ENCODE data around the gene VIPR2. TPM values are rescaled to one million over a fixed set of nuclear protein-coding genes. Genes with fewer than 3 reads are reported as not detected.

Gene VIPR2
- 0.54 TPM for polyA plus RNA-seq (2012; ENCODE audit: insufficient read depth, insufficient read length, low read depth)

- Histone ChIP-seq H3K27me3 (peaks cover 34% of the 10 kb centered on the region), H3K4me3 (ENCODE audit: low read depth, low read length) (peak within 1 kb of the TSS; percentile 44), H3K36me3 (no peaks in the 10 kb centered on the region), H3K4me1 (no peaks in the 10 kb centered on the region), H3K9me3 (no peaks in the 10 kb centered on the region)
- no peak for DNase-seq
- TF ChIP-seq, protein P1, sequence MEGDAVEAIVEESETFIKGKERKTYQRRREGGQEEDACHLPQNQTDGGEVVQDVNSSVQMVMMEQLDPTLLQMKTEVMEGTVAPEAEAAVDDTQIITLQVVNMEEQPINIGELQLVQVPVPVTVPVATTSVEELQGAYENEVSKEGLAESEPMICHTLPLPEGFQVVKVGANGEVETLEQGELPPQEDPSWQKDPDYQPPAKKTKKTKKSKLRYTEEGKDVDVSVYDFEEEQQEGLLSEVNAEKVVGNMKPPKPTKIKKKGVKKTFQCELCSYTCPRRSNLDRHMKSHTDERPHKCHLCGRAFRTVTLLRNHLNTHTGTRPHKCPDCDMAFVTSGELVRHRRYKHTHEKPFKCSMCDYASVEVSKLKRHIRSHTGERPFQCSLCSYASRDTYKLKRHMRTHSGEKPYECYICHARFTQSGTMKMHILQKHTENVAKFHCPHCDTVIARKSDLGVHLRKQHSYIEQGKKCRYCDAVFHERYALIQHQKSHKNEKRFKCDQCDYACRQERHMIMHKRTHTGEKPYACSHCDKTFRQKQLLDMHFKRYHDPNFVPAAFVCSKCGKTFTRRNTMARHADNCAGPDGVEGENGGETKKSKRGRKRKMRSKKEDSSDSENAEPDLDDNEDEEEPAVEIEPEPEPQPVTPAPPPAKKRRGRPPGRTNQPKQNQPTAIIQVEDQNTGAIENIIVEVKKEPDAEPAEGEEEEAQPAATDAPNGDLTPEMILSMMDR (IDR thresholded peaks at IDR 0.05; ENCODE audit: low read depth, low read length): no peak
These were observed at the start of gene VIPR2 for GRCh38 chr7:159144758-159145489. Gene VIPR2, minus strand, starts transcription at chr7:159144867. Its CDS starts 96 bp downstream, at chr7:159144771.

DNA sequence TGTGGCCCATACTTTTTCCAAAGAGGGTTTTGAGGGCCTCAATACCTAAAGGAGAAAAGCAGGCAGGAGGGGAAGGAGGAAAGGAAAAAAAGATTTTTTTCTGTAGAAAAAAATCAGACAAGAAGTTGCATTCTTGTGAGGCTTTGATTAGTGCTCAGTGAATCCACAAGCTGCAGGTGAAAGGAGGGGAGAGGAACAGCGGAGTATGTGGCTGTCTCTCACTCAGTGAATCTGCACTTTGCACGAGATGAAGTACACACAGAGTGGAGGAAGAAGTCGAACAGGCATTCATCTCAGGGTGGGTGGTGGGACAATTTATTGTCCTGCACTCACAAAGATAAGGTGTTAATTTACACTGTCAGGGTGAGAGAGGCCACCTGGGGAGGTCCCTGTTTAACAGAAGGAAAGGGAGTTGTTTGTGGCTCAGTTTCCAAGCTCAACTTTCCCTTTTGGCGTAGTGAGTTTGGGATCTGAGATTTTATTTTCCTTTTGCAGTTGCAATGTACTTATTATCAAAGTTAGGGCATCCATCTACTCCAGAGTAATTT lies 49.0 kb upstream of the VIPR2 start:
- H3K27me3 ChIP-seq: no peaks in the 10 kb centered on the region
- H3K9me3 ChIP-seq: no peaks in the 10 kb centered on the region
- TF ChIP-seq, protein P1 (IDR thresholded peaks at IDR 0.05; ENCODE audit: low read depth, low read length): no peak
- DNase-seq: no peak
- H3K4me1 ChIP-seq: no peaks in the 10 kb centered on the region
- H3K36me3 ChIP-seq: no peaks in the 10 kb centered on the region
- no peak overlapping the region for H3K4me3 ChIP-seq (ENCODE audit: low read depth, low read length)

GRCh38 chr7:159192725-159193453 lies 48.2 kb upstream of the VIPR2 start:
- no peaks in the 10 kb centered on the region for H3K4me1 ChIP-seq
- H3K9me3 ChIP-seq: no peaks in the 10 kb centered on the region
- H3K4me3 ChIP-seq (ENCODE audit: low read depth, low read length): no peak overlapping the region
- H3K27me3 ChIP-seq: no peaks in the 10 kb centered on the region
- TF ChIP-seq, protein P1 (IDR thresholded peaks at IDR 0.05; ENCODE audit: low read depth, low read length): no peak
- H3K36me3 ChIP-seq: no peaks in the 10 kb centered on the region
- DNase-seq: no peak

- no peaks in the 10 kb centered on the region for H3K4me1 ChIP-seq
- H3K27me3 ChIP-seq: no peaks in the 10 kb centered on the region
- no peak for DNase-seq
- no peaks in the 10 kb centered on the region for H3K36me3 ChIP-seq
- TF ChIP-seq, protein P1 (IDR thresholded peaks at IDR 0.05; ENCODE audit: low read depth, low read length): no peak
- no peaks in the 10 kb centered on the region for H3K9me3 ChIP-seq
- no peak overlapping the region for H3K4me3 ChIP-seq (ENCODE audit: low read depth, low read length)
These were observed 47.3 kb upstream of the VIPR2 start for GRCh38 chr7:159192013-159192412.

GRCh38 chr7:159191236-159191635 lies 46.6 kb upstream of the VIPR2 start:
- Histone ChIP-seq H3K27me3 (no peaks in the 10 kb centered on the region), H3K4me1 (no peaks in the 10 kb centered on the region), H3K36me3 (no peaks in the 10 kb centered on the region), H3K9me3 (no peaks in the 10 kb centered on the region), H3K4me3 (ENCODE audit: low read depth, low read length) (no peak overlapping the region)
- TF ChIP-seq, protein P1 (IDR thresholded peaks at IDR 0.05; ENCODE audit: low read depth, low read length): no peak
- DNase-seq: peak; percentile 67

Data from BE2C (cell line).